GM15510 (cell line): Measurements from ENCODE around the gene TP53AIP1.

Experiments used
- POLR2A ChIP-seq: IDR thresholded peaks from 3 replicates; pipeline ENCODE4 v1.6.1; 2011; ENCODE audit warnings: borderline replicate concordance; ENCODE audit not compliant: insufficient read length; ENCODE audit errors: extremely low read depth

The TP53AIP1 gene

DNA sequence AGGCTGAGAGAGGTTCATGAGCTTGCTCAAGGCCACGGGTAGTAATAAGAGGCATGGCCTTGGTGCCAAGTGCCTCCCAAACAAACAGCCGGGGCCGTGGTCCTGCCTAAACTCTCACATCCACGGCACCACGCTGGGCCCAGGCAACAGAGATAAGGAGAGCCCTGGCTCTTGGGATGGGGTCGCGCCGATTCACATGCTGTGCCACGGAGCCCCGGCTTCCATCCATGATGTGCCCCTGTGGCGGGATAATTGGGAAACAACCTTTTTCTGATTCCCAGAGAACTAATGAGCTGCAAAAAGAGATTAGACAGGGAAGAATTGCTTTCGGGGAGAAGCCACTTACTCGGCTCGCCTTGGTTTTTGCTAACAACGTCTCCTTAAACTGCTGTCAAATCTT, 22.0 kb downstream of the TP53AIP1 start:
- TF ChIP-seq POLR2A, result no peak

DNA sequence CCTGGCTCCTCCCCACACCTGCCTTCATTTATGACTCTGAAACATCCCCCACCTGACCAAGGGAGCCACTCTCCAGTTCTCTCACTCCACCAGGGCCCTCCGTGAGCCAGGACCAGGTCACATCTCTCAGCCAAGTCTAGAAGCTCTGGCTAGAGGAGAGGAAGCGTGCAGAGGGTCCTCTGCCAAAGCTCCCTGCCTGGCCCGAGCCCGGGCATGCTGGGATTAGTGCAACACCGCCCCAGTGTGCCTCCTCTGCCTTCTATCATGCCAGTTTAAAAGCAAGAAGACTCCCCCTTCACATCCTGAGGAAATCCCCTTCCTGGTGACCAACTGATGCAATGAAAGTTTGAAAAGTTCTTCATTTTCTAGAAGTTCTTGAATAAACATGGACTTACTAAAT, 23.5 kb downstream of the TP53AIP1 start:
- no peak for TF ChIP-seq POLR2A

DNA sequence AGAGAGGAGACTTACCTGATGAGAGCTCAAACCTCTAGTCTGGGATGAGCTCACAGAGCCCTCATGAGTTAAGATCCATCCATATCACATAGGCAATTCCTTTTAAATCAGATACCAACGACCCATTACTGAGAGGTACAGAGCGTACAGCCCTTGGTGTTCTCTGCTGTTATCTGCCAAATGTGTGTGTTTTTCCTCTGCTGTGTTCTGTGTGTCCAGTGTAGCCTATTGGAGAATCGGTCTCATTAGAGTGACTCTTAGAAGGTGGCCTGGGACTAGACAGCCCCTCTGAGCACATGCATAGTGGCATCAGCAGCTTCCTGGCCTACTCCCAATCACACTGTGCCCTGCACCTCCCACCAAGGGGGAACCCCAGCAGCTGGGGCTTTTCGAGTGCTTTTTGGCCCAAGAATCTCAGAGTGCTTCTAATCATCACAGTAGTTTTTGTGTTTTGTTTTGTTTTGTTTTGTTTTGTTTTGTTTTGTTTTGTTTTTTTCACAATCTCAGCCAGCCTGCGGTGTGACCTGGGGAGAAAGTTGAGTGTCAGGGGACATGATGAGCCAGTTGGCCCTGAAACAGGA, 25.4 kb downstream of the TP53AIP1 start:
- no peak for TF ChIP-seq POLR2A

DNA sequence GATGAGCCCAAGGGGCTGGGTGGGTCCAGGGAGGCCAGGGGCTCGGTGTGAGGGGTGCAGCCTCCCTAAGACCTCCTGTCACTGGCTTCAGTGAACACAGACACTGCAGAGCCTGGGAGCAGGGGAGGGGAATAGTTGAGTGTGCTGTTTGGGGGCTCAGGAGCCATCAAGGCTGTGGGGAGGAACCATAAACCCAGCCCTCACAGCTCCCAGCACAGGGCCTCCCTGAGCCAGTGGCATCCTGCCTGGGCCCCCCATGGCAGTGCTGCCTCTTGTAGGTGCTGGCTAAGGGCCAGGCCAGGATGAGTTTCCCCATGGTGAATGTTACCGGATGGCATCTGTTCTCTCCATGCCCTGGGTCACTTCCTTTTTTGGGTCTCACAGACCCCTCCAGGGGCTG, 26.0 kb downstream of the TP53AIP1 start:
- no peak for TF ChIP-seq POLR2A

DNA sequence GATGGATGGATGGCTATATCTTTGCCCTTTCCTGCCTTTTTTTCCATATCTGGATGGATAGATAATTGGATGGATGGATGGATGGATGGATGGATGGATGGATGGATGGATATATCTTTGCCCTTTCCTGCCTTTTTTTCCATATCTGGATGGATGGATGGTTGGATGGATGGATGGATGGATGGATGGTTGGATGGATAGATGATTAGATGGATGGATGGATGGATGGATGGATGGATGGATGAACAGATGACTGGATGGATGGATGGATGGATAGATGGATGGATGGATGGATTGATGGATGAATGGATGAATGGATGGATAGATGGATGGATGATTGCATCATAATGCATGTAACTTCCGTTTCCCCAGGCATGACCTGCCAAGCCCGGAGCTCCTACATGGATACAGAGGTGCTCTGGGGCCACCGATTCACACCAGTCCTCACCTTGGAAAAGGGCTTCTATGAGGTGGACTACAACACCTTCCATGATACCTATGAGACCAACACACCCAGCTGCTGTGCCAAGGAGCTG, 26.6 kb downstream of the TP53AIP1 start:
- TF ChIP-seq POLR2A, result no peak

DNA sequence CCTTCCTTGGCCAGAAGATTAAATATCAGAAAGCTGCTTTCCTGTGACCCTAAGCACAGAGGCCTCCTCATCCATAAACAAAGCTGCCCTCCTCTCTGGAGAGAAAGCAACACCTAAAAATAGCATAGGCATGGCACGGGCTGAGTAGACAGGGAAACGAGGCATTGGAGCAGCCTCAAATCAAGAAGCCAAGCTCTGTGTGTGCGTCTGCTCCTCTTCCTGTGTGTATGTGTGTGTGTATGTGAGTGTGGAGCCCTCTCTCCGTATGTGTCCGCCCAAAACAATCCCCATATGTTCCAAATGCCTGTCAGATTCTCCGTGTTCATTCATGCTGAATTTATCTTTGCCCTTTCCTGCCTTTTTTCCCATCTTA, 27.5 kb downstream of the TP53AIP1 start:
- no peak for TF ChIP-seq POLR2A

DNA sequence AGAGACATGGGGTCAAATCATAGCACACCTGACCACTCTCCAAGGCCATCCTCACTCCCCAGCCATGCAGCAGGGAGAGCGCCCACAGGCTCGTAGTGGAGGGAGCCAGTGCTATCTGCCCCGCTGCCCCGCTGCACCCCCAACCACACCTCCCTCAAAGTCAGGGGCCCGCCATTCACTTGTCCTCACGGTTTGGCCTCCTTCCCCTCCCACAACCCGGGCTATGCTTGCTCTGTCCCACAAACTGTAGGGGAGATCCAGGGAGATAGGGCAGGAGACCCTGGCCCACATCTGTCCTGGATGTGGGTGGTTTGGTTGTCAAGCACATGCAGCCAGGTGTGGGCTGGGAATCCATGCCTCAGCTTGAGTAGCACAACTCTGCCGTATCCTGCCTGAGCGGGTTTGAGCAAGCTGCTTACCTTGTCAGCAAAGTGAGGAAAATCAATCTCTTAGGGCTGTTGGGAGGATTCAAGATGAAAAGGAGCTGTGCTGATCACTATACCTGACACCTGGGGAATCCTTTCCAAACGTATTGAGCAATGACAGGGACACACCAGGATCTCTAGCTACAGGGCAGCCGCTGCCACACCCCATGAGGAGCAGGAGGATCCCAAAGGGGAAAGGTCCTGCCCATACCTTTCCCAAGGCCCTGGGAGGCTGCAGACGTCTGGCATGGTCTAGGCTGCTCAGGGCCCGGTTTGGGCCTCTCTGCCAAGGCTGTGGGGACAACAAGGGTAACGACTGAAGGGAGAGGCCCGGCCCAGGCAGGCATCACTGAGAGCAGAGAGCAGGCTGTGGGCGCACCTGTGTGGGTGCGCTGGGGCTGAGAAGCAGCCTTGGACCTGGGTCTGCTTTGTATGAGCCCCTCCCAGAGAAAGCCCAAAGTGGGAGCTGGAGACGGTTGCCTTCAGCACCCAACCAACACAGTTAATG, 28.2 kb downstream of the TP53AIP1 start:
- TF ChIP-seq POLR2A, result no peak

DNA sequence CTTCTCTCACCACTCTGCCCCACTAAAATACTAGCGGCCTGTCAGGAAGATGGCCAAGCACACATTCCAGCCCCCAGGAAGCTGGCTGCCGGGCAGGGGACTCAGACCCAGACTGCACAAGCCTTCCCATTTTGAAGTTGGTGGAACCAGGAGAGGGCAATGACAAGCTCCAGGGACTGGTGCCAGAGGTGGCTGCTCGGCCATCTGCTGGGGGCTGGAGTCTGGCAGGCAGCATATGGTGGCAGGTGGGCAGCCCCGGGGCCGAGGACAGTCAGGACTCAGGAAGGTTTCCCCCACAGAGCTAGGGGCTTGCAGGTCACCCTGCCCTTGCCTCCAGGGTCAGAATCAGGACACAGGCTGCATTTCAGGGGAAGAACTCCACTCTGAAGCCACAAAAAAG, 28.9 kb downstream of the TP53AIP1 start:
- no peak for TF ChIP-seq POLR2A

DNA sequence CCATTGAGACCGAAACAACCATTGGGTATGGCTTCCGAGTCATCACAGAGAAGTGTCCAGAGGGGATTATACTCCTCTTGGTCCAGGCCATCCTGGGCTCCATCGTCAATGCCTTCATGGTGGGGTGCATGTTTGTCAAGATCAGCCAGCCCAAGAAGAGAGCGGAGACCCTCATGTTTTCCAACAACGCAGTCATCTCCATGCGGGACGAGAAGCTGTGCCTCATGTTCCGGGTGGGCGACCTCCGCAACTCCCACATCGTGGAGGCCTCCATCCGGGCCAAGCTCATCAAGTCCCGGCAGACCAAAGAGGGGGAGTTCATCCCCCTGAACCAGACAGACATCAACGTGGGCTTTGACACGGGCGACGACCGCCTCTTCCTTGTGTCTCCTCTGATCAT, 31.0 kb downstream of the TP53AIP1 start:
- TF ChIP-seq POLR2A, result no peak

DNA sequence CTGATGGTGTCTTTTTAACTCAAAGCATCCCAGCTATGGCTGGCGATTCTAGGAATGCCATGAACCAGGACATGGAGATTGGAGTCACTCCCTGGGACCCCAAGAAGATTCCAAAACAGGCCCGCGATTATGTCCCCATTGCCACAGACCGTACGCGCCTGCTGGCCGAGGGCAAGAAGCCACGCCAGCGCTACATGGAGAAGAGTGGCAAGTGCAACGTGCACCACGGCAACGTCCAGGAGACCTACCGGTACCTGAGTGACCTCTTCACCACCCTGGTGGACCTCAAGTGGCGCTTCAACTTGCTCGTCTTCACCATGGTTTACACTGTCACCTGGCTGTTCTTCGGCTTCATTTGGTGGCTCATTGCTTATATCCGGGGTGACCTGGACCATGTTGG, 31.4 kb downstream of the TP53AIP1 start:
- TF ChIP-seq POLR2A, result no peak

DNA sequence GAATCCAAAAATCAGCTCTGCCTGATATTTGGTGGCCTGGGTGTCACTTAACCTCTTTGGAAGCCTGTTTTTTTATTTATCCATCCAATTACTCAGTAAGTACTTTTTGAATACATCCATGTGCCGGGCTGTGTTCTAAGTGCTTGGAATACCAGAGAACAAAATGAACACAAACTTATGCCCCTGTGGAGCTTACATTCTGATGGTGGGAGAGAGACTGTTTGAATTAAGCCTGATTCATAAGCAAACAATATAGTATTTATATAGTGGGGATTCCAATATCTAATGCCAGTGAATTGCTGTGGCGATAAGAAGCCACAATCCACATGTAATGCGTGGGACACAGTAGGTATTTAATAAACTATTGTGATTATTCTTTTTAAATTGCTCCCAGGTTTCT, 32.1 kb downstream of the TP53AIP1 start:
- TF ChIP-seq POLR2A, result no peak

DNA sequence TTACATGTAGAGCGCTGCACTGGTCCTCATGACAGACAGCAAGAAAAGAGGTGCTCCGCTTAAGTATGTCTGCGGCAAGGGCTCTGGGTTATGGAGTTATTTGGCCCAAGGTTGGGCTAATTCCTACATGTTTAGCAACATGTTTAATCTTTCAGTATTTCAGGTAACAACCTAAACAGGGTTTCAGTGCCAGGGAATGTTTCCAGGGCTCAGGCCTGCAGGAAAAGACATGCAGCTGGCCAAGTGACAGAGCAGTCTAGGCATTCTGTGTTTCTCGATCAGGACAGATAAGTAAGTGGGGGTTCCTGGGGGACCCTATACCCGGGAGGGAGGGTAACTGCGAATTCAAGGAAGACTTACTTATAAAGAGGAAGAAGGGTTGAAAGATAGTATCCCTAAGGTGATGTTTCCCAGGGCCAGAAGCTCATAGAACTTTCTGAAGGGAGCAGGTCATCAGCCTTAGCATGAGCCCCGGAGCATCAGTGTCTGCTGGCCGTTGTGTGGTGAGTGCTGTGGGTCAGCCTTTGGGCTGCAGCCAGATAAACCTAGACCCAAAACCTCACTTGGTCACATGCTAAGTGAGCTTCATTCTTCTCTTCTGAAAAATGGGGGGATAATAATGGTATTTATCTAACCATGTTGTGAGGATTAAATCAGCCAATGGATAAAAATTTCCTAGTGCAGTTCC, 33.1 kb downstream of the TP53AIP1 start:
- TF ChIP-seq POLR2A, result no peak

DNA sequence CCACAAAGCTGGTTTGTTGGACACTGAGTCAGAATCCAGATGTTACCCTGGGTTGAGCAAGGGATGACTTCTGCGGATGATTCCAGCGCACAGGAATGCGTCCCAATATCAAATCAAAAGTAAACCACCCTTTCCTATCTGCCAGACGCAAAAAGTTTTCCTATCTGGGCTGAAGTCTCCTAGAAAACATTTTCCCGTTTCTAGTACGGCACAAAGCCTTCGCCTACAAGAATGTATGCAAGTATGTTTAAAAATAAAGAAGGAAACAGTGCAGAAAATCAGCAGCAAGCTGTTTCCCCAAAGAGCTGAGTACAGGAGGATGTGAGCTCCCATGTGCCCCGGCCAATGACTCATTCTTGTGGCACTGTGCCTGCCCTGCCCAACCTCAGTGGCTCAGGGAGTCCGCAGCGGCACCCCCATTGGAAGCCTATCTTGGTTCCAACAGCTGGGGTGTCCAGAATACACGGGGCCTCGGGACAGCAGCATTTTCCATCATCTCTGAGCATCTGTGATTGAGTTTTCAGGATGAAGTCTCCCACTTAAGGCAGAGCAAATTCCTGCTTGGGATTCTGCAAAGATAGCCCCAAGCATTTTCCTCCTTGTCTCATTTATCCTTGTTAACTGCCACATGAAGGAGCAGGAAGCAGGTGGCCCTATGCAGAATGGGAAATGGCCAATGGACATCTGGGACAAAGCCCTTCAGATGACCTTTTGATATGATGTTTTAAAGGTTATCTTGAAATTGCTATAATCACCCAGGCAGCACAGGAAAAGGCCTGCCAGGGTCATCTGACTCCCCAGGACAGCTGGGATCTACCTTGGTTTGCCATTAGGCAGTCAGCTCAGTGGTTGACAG, 34.1 kb downstream of the TP53AIP1 start:
- no peak for TF ChIP-seq POLR2A

DNA sequence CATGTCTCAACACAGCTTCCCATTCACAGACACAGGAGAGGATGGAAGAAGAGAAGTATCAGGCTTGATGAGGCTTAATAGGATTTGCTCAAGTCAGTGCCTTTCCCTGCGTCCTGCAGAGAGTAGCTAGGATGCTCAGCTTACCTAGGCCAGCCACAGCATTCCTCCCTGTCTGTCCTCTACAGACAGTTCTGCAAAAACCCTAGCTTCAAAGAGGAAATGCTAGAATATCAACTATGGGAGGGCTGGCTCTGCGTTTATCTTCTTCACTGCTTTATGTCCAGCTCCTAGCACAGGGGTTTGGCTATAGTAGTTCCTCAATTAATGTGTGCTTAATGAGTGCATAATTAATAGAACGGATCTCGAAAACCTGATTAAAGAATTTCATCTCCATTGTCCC, 35.1 kb downstream of the TP53AIP1 start:
- no peak for TF ChIP-seq POLR2A
